NCI-H345 treated with DMSO at 0.1 percent for 48 hours (cell line): Measurements from ENCODE around the gene PPP1R3G.

Experiments used
- DNase-seq: peaks from one replicate; lab custom pipeline; 2025; ENCODE audit not compliant: unreplicated experiment; lab: John Stamatoyannopoulos, UW

Gene PPP1R3G

GRCh38 chr6:5093231-5094015, 8.3 kb downstream of the PPP1R3G start:
- DNase-seq, result no peak

GRCh38 chr6:5094327-5094726, 9.2 kb downstream of the PPP1R3G start:
- DNase-seq, result no peak

- DNase-seq, result no peak
These were observed 10.1 kb downstream of the PPP1R3G start for GRCh38 chr6:5095236-5095635.

- no peak for DNase-seq
These were observed 11.3 kb downstream of the PPP1R3G start for GRCh38 chr6:5096482-5096881.

GRCh38 chr6:5098501-5099270, 13.5 kb downstream of the PPP1R3G start:
- no peak for DNase-seq

GRCh38 chr6:5099537-5099936, 14.4 kb downstream of the PPP1R3G start:
- DNase-seq, result no peak

- DNase-seq, result no peak
These were observed 15.7 kb downstream of the PPP1R3G start for GRCh38 chr6:5100806-5101205.

- no peak for DNase-seq
These were observed 17.3 kb downstream of the PPP1R3G start for GRCh38 chr6:5102267-5102970.

- no peak for DNase-seq
These were observed 18.1 kb downstream of the PPP1R3G start for GRCh38 chr6:5103250-5103649.

- DNase-seq, result no peak
These were observed 19.5 kb downstream of the PPP1R3G start for GRCh38 chr6:5104667-5105066.

GRCh38 chr6:5105146-5105545, 20.0 kb downstream of the PPP1R3G start:
- no peak for DNase-seq

GRCh38 chr6:5107341-5107740, 22.2 kb downstream of the PPP1R3G start:
- no peak for DNase-seq

GRCh38 chr6:5108068-5108467, 22.9 kb downstream of the PPP1R3G start:
- DNase-seq, result no peak

GRCh38 chr6:5108536-5109150, 23.5 kb downstream of the PPP1R3G start:
- no peak for DNase-seq

- no peak for DNase-seq
These were observed 24.3 kb downstream of the PPP1R3G start for GRCh38 chr6:5109436-5109835.

GRCh38 chr6:5110246-5110645, 25.1 kb downstream of the PPP1R3G start:
- DNase-seq, result no peak

- DNase-seq, result no peak
These were observed 26.5 kb downstream of the PPP1R3G start for GRCh38 chr6:5111626-5112025.

GRCh38 chr6:5112066-5112799, 27.1 kb downstream of the PPP1R3G start:
- DNase-seq, result no peak

- no peak for DNase-seq
These were observed 28.0 kb downstream of the PPP1R3G start for GRCh38 chr6:5113096-5113495.

- no peak for DNase-seq
These were observed 30.0 kb downstream of the PPP1R3G start for GRCh38 chr6:5115168-5115567.
